AG20443 (cell line): ENCODE data around the gene TRIM9.

Experiments used
- DNase-seq: peaks from one replicate; pipeline ENCODE4 v3.0.0; 2012; ENCODE audit warnings: low spot score, mixed read lengths

Gene TRIM9

DNA sequence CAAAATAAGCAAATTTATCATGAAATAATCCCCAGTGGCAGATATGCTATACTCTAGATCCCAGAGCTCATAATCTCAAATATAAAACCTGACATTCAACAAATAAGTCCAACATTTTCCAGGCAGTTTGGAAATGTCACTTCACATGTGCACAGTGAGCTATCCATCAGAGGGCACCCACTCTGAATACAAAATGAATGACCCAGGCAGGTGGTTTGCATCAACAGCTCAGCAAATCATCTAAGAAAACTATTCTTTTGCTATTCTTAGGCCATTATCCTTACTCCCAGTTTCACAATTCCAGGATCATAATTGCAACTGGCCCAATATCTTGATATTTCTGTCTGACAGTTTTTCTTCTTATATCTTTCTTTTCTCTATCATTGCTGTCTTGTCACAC, 38.5 kb downstream of the TRIM9 start:
- DNase-seq: no peak

GRCh38 chr14:51053157-51053556, 41.7 kb downstream of the TRIM9 start:
- DNase-seq: no peak

DNA sequence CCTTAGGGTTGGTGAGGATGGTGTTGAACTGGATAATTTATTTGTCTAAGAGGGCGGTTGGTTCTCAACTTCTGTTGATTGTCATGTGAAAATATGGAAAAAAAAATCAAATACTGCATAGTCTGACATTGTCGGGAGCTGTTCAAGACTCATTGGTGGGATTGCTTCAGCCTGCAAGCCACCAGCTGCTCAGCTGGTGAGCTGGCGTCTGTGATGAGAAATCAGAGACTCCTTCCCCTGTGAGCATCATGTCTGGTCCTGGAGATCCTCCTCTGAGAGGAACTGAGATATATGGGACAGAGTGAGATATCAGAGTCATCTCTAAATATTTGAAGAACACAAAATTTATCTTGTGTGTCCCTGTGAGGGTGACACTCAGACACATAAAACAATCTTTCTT, 49.9 kb downstream of the TRIM9 start:
- peak; percentile 21 for DNase-seq

DNA sequence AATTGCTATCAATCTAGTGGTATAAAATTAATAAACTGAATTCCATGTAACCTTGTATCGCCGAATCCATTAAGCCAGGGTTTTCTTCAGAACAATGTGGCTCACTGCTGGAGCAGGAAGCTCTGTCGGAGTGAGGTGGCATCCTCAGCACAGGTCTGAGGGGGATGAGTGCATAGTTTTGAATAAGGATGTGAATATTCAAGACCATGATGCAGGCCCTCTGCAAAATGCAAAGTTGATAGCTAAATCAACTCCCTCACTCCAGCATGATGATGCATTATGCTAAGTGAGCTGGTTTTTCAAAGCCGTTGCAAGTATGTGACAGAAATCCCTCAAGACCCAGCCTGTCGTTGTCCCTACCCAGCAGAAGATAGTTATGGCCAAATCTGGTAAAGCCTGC, 53.0 kb downstream of the TRIM9 start:
- DNase-seq: no peak

DNA sequence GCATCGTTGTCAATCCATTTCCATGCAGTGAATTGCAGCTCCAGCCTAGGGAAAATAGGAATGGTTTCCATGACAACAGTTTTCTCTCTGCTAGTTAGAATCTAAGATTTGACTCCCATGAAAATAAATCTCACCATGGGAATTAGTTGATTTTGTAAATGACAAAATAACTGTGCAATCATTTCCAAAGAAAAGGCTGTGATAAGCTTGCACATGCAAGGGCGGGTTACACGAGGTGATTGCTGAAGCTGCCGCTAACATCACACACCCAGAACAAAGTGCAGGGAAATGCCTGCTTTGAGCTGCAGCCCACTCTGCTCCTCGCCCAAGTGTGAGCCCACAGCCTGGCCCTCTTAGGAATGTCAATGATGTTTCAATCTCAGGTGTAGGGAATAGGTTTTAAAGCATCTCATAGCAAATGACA, 53.8 kb downstream of the TRIM9 start:
- no peak for DNase-seq

GRCh38 chr14:51039252-51039651, 55.7 kb downstream of the TRIM9 start:
- DNase-seq: no peak

DNA sequence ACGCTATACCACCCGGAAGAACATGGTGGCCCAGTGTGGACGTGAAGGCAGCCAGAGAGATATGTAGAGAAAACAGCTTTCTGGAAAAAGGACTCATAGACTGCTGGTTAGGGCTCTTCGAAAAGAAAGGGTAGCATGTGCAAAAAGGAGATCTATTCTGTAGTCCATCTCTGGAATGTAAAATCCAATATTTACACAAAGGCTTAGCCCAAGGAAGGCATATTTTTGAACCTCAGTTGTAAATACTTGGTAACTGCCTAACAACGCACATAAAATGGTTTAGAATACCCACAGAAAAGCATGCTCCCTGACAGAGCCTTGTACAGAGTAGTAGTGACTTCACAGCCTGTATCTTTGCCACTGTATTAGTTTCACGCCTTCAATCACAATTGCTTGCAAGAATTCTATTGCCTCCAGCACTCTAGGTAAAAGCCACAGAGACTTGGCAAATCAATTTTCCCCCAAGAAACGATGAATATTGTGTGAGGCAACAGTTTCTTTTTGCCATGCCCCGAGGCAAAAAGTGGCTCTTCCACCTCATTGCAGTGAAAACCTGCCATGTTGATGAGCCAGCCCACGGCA, 59.2 kb downstream of the TRIM9 start:
- DNase-seq: no peak

DNA sequence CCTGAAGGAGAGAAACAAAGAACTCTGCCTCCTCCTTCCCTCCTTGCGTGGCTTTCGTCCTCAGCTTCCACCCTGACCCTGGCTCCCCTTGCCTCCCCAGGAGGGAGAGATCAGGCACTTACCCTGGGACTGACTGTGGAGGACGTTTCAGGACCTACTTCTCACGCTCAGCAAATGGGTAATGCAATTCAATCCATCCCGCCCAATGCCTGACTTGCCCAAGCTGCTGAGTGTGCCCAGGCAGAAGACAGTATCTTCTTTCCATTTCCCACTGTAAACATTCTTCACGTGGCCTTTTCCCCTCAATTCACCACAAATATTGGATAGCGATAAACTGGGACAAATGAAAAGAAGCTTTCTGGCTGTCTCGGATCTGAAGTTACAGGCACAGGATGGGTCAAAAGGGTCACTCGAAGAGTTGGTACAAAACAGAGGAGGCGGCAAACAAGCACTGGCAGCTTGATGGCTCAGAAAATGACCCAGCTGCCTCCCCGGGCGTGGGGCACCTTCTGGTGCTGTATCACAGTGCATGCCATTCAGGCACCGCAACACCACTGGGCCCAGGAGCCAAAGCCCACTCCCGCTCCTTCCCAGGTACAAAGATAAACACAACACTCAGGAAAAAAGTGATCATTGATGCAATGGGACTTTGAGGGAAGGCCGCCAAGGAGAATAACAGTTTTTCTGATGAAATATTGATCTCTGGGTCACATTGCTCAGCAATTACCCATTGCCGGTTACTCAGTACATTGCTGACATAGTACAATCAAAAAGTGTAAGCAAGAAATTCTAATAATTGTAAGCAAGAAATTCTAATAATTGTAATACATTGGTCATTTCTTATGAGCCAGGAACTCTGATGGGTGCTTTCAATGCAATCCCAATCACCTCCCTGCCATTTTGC, 65.8 kb downstream of the TRIM9 start:
- no peak for DNase-seq

- DNase-seq: no peak
Observed at GRCh38 chr14:51028361-51028760, 66.5 kb downstream of the TRIM9 start.

DNA sequence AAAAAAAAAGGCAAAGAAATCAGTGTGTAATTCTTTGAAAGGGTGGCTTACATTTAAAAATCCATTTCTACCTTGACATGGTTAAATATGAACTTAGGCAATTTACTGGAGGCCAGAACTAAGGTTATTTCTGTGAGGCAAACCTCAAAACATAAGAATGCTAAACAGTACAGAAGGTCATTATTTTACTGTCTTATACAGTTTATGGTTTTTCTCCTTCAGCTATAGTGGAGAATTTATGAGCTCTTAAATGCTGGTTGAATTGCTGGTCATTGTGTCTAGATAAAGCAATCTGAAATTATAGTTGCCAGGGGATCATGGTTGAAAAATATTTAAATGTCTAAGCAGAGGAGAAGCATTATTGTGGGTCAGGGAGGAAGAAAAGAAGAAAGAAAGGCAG, 70.5 kb downstream of the TRIM9 start:
- no peak for DNase-seq

DNA sequence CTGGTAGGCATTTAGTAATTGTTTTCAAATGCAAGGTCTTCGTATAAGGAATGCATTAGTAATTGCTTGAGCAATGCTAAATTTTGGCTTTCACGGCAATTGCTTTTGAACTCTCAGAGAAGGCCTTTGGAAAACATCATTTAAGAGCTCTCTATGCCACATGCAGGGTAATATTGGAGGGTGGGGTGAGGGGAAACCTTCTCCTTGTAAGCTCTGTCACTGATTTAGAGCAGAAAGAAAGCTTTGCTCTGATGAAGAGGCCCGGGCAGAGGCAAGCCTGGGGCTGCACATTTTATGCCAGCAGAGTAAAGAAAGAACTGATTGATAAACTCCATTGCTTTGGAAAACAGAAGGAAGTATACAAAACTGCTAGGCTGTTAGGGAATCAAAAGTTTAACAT, 70.9 kb downstream of the TRIM9 start:
- DNase-seq: peak; percentile 38

GRCh38 chr14:51022769-51023168, 72.1 kb downstream of the TRIM9 start:
- DNase-seq: no peak

GRCh38 chr14:51020024-51020710, 74.7 kb downstream of the TRIM9 start:
- peak; percentile 69 for DNase-seq

DNA sequence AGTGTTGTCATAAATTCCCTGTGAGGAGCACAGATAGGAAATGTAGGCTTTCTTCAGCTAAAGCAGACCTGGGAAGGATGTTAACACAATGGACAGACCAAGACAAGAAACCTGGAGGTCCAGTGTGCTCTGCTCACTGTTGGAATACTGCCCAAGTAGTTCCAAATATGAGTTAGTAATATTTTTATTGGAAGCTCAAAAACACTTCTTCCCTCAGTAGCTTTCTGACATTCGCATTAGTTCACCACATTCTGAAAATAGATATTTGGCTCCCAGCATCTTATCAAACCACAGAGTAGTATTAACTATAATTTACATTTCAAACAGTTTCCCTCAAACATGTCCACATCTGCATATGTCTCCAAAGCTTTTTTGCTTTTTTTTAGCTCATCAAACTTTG, 75.8 kb downstream of the TRIM9 start:
- no peak for DNase-seq

DNA sequence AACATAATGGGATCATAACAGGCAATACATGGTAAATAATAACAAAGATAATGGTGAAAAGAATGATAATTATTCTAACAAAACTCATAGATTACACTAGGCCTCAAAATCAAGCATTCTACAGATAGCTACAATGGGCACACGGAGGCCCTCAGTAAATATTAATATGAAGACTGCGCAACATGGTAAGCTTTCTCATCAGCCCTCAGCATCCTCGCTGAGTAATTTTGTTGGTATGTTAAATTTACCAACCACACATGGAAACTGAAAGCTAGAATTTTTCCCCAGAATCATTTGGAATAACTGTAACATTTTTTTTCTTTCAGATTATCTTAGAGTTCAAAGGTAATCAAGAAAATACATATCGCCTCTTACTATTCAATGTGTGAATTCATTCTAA, 76.4 kb downstream of the TRIM9 start:
- peak; percentile 20 for DNase-seq

DNA sequence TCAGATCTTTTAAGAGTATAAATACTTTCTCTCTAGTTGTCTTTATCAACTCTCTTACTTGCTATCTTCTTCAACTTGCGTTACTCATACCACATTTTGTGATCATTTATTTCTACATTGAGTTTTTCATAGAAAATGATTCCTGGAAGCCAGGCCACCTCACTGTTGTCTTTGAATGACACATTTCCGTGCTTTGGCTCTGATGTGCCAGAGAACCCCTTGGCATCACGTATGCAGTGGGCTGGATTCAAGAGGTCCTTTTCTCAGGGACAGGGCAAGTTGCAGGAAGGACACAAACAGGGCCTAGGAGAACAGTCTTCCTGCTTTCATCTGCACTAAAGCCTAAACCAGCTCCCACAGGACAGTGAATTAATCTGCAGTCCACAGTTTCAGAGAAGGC, 80.3 kb downstream of the TRIM9 start:
- DNase-seq: no peak

GRCh38 chr14:51014086-51014485, 80.8 kb downstream of the TRIM9 start:
- DNase-seq: peak; percentile 79

GRCh38 chr14:51012055-51012454, 82.8 kb downstream of the TRIM9 start:
- DNase-seq: no peak

- DNase-seq: no peak
Observed at GRCh38 chr14:51008446-51008845, 86.5 kb downstream of the TRIM9 start.

DNA sequence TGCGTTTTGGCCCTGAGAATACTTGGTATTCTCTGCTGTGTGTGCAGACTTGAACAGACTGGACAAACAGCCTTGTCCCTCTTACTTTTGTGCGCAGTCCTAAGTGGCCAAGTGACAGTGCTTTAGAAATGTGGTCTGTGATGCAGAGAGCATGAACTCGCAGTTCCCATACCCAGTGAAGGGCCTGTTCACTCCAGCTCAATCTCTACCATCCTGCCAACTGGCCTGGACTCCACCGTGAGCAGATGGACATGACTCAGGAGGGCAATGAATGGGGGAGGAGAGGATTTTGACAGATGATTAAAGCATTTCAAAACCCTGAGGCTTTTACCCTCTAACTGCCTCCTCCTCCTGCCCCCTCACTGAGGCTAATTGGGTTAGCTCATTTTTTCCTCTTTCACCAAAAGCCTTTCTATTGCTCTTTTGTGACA, 88.1 kb downstream of the TRIM9 start:
- DNase-seq: peak; percentile 81

DNA sequence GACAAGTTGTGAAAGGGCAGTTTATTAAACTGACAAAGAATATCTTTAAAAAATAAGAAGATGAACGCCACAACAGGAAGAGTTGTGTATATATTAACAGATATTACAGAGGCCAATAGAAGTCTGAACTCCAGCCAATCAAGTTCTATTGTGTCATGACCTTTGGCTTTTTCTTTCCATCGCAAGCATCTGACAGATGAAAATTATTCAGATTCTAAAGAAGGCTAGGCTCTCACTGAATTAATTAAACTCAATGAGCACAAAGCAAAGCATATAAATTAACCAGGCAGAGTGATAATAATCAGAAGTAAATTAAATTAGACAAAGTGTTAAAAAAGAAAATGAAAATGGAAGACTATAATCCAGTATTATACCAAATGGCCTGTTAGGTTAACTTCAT, 88.6 kb downstream of the TRIM9 start:
- DNase-seq: no peak

GRCh38 chr14:51004801-51005526, 89.9 kb downstream of the TRIM9 start:
- peak; percentile 51 for DNase-seq
